ENCODE data around the gene POT1. TPM values are rescaled to one million over a fixed set of nuclear protein-coding genes. Genes with fewer than 3 reads are reported as not detected.

POT1 gene
- total and polyA plus RNA-seq, 2 donors (not counting 3 experiments of a cell fraction or from before 2014, with no cell fraction given) = 11.1 to 22.4 TPM

- Histone ChIP-seq H3K9ac (replicated peaks; ENCODE audit: extremely low read depth, insufficient read depth, low read length) (no peak overlapping the region), H2AFZ (ENCODE audit: low read depth, low read length) (no peak overlapping the region), H3K79me2 (ENCODE audit: control insufficient read depth, insufficient read depth, low read length) (no peaks in the 10 kb centered on the region), H3K4me2 (ENCODE audit: insufficient read depth, low read length) (no peak overlapping the region), H3K9me3 (replicated peaks; ENCODE audit: control insufficient read depth, insufficient read depth, low read length) (no peaks in the 10 kb centered on the region), H3K4me3 (replicated peaks in 1 of 3; ENCODE audit: insufficient read depth in 1 of 3, low read depth in 1 of 3, low read length in 3 of 3) (no peak overlapping the region), H3K27me3 (ENCODE audit: control insufficient read depth in 2 of 2, insufficient read depth in 2 of 2, low read length in 2 of 2) (no peaks in the 10 kb centered on the region), H3K4me1 (ENCODE audit: control insufficient read depth, extremely low read depth, insufficient read depth, low read length) (peaks cover 11% of the 10 kb centered on the region), H3K36me3 (ENCODE audit: control insufficient read depth in 2 of 2, extremely low read depth in 1 of 2, insufficient read depth in 2 of 2, low read length in 2 of 2) (no peaks in the 10 kb centered on the region), H4K20me1 (replicated peaks; ENCODE audit: control insufficient read depth, extremely low read depth, insufficient read depth, low read length) (no peaks in the 10 kb centered on the region), H3K27ac (ENCODE audit: insufficient read depth, low read depth, low read length) (no peak overlapping the region), H3K9me1 (replicated peaks; ENCODE audit: control insufficient read depth, extremely low read depth, insufficient read depth, low read length) (no peaks in the 10 kb centered on the region)
- intact Hi-C loops (cut with micrococcal nuclease) = loop anchor here (5.0 kb wide), 1 partner anchor 692 kb away; no protein-coding TSS in a partner anchor
- POLR2A ChIA-PET = no interaction called here
- TF ChIP-seq MYC (IDR thresholded peaks at IDR 0.05; ENCODE audit: low read depth, low read length) = no peak
- TF ChIP-seq CTCF (IDR thresholded peaks at IDR 0.05; ENCODE audit: extremely low read depth in 1 of 2, insufficient read depth in 1 of 2, low read depth in 1 of 2, low read length in 2 of 2) = no peak
- TF ChIP-seq GATA2 (IDR thresholded peaks at IDR 0.05; ENCODE audit: insufficient read depth, insufficient read length, low read depth, low read length) = no peak
- no peak for TF ChIP-seq POLR2A (IDR thresholded peaks at IDR 0.05; ENCODE audit: low read depth, low read length)
- no peak for TF ChIP-seq EZH2 (IDR thresholded peaks at IDR 0.05; ENCODE audit: borderline replicate concordance, low read depth, low read length, severe bottlenecking)
- TF ChIP-seq POLR2AphosphoS5 (IDR thresholded peaks at IDR 0.05; ENCODE audit: insufficient read depth, low read depth, low read length) = no peak
- no peak for TF ChIP-seq FOS (IDR thresholded peaks at IDR 0.05; ENCODE audit: borderline replicate concordance, insufficient read depth, low read length)
- no peak for TF ChIP-seq MAX (IDR thresholded peaks at IDR 0.05; ENCODE audit: insufficient read depth, insufficient read length)
- no peak for TF ChIP-seq JUN (IDR thresholded peaks at IDR 0.05; ENCODE audit: borderline replicate concordance, insufficient read depth, insufficient read length, low read depth)
- no peak for FAIRE-seq
- dilution Hi-C loops (cut with MboI; ENCODE audit: extremely low pct_ligation_motif_present, low sequenced_read_pairs) = no loop called here
- BruUV-seq (replicated peaks) = no TSS peak
- DNase-seq (ENCODE audit: low read depth, low spot score) = no peak
- CTCF ChIA-PET = interaction anchor here (1.0 to 1.3 kb wide), 3 partner anchors 12 to 678 kb away, joined by 3 to 9 read pairs (median 5); partner anchors contain the start of gene GPR37
These were observed 150.0 kb downstream of the POT1 start for GRCh38 chr7:124779620-124780019.
